EH (cell line): ENCODE results near the gene ZNF414.
A peak's percentile ranks its signal among the peaks of the same experiment; 100 is the strongest.
"Not testable (repeated sequence)": the region's sequence is repeated elsewhere in the genome, so short reads cannot be mapped to it uniquely, and the experiment has no call there.

ENCODE experiments used
- DNase-seq: peaks from one replicate; pipeline ENCODE4 v3.0.0-alpha.2; 2015; ENCODE audit warnings: low read depth

The ZNF414 gene

DNA sequence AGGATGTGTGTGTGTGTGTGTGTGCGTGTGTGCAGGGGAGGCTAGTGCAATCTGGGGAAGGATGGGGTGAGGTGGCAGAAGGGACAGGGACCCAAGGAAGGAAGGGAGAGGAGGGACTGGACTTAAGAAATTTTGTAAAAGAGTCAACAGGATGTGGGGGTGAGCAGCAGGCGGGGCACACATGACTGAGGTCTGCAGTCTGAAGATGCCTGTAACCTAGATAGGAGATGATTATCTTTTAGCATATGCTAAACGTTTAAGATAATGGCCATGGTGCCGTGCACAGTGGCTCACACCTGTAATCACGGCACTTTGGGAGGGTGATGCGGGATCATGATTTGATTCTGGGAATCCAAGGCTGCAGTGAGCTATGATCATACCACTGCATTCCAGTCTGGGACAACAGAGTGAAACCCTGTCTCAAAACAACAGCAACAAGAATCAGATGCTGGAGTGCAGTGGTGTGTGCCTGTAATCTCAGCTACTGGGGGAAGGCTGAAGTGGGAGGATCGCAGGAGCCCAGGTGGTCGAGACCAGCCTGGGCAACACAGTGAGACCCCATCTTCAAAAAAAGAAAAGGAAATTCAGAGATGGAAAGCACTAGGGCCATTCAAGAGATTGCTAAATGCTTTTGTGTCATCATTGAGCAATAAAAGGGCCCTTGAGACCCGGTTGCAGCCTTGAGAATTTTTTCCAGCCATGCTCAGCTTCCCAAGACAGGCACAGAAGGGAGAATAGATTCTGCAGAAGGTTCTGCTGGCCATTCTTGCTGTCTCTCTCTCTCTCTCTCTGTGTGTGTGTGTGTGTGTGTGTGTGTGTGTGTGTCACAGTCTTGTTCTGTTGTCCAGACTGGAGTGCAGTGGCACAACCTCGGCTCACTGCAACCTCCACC is 3.8 kb upstream of the ZNF414 start:
- DNase-seq: peak; percentile 49

DNA sequence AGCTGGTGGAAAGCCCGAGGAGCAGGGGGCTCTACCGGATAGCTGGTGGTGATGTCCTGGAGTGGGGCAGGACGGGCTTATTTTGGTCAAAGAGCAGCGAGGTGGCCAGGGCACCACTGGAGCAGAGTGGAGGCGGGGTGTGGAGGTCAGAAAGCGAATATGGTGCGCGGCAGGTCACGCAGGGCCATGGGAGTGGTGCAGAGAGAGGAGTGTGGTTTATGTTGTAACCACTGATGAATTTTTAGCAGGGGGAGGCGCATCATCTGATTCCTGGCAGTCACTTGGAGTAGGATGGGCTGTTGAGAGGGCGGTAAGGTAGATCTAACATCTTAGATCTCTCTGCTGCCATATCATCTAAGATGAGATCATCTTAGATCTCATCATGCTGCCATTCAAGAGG is 1.4 kb upstream of the ZNF414 start:
- DNase-seq: no peak

DNA sequence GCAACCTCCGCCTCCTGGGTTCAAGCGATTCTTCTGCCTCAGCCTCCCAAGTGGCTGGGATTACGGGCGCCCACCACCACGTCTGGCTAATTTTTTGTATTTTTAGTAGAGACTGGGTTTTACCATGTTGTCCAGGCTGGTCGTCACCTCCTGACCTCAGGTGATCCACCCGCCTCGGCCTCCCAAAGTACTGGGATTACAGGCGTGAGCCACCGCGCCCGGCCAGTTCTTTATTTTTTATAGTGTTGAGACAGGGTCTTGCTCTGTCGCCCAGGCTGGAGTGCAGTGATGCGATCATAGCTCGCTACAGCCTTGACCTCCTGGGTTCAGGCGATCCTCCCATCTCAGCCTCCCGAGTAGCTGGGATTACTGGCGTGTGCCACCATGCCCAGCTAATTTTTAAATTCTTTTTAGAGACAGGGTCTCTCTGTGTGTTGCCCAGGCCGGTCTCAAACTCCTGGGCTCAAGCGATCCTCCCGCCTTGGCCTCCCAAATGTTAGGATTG is 590 bp upstream of the ZNF414 start:
- not testable (repeated sequence) for DNase-seq

DNA sequence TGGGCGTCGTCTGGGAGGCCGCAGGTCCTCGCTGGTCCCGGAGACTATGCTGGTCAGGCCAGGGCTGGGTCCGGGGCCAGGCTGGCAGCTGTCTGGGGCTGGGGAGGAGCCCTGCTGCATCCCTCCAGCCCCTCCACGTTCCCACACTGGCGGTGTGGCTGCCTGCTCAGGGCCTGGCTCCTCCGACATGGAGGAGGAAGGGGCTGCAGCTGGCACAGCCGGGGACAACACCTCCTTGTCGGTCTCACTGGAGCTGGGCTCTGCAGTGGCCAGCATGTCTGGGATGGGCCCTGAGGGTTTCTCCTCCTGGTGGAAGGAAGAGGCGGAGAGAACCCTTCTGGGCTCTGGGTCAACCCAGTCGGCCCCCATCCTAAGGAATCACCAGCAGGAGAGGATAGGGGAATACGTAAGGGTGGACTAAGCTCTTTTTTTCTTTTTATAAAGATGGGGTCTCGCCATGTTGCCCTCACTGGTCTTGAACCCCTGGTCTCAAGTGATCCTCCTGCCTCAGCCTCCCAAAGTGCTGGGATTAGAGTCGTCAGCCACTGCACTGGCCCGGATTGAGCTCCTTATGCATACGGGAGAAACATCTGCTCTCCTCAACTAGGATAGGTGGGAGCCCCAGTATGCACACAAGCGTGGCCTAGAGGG is 806 bp downstream of the ZNF414 start:
- DNase-seq: peak; percentile 16

DNA sequence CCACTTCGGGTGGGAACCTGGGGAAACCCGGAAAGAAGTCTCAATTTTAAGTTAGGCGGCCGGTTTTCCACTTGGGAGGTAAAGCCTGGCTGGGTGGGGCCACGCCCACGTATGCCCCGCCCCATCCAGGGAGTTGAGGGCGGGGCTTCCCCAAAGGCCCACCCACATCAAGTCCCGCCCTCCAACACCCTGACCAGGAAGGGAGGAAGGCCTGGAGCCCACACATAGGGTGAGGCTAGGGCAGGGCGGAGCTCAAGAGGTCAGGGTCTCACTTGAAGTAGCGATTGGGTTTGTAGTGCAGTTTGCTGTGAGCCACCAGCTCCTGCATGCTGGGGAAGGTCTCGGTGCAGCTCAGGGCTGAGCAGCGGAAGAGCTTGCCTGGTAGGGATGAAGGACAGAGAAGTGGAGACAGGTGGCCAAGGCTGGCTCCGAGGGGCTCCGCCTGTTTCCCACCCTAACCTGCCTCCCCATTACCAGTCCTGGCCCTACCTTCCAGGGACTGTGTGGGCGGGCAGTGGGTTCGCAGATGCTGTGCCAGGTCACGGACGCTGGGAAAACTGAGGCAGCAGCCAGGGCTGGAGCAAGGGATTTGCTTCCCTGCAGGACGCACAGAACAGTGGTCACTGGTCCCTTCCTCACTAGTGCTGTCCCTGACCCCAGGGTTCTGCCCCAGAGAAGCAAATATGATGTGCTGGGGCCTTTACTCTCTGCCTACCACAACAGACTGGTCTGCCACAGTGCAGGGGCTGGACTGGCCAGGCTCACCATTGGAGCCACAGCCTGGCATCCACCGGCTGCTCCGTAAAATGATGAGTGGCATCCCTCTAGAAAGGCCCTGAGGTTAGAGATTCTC is 1.6 kb downstream of the ZNF414 start:
- peak; percentile 25 for DNase-seq

DNA sequence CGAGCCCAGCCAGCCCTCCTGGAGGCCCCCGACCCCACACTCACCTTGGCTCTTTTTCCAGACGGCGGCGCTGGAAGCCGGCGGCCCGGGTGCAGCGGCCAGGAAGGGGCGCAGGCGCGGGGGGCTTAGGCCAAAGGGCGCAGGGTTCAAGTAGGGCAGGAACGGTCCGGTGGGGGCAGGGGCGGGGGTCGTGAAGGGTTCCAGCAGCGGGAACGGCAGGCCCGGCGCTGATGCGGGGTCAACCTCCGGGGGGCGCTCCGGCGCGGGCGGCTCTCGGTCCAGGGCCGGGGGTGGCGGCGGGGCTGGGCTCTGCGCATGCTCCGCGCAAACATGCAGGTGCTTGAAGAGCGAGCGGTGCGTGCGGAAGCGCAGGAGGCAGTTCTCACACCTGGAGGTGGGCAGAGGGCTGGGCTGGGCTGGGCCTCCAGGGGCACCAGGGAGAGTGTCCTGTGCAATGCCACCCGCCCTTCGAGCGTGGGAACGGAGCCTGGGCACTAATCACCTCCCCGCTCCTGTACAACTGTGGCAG is 2.3 kb downstream of the ZNF414 start:
- no peak for DNase-seq

DNA sequence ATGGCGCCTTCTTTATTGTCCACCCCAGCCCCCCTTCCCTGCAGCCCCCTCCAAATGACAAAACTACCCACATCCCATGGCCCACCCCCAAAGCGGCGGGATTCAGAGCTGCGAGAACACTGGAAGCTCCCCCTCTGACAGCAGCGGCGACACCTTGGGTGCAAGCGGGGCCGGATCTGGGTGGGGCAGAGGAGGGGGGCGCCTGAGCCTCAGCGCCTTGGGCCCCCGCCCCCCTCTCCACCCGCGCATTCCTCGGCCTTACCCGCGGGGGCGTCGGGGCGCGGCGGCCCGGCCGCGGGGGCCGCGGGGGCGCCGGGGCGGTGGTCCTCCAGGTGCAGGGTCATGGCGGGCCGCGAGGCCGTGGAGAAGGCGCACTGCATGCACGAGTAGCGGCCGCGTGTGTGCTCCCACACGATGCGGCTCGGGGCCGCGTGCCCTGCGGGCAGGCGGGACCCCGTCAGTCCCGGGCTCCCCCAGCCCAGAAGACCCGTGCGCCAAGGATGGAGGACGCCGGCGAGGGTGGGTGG is 3.3 kb downstream of the ZNF414 start:
- DNase-seq: no peak

DNA sequence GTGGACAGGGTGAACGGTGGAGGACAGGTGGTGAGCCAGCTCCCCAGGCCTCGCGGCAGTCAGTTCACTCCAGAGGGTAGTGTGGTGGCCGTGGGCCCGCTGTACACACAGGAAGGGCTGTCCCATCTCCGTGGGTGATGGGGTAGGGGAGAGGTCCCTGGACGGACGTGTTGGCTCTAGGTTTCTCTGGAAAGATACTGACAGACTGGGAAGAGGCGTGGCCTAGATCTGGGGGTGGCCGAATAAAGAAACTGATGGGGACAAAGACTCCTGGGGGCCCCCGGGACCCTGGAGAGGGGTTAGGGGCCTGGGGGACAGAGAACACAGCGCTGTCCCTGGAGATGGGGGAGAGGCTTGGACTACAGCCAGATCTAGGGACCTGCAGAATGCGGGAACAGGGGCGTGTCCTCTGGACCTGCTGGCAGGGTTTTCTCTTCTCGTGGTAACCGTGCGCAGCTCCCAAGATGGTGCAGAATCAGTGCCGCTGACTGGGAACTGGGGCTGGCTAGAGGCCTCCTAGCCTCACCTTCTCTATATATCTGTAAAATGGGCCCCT is 7.5 kb downstream of the ZNF414 start:
- no peak for DNase-seq

DNA sequence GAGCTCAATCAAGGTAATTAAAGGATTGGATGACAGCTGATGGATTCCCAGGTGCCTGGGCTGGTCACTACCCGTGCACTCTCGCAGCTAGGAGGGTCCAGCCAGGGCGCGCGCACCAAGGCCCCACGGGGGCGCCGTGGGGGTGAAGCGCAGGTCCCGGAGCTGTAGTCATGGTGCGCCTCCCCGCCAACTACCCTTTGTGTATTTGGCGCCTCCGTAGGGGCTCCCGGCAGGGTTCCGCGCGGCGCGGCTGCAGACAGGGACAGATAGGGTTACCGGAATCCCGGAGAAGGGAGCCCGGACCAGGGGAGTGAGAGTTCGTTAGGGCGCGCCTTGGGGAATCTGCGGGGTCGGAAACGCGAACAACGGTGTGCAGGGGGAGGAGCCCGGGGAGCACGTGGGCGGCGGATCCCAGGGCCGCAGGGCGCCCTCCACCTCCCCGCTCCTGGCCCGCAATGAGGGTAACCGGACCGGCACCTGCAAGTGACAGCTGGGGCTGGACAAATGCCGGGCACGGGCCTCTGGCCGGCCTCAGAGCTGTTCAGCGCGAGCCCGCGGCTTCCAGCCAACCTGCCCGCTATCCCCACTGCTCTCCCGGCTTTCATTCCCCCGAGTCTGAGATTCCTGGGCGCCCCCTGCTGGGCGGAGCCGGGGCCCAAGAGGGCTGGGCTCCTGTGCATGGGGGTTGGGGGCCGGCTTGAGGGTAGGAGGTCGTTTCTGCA is 8.1 kb downstream of the ZNF414 start:
- peak; percentile 71 for DNase-seq

DNA sequence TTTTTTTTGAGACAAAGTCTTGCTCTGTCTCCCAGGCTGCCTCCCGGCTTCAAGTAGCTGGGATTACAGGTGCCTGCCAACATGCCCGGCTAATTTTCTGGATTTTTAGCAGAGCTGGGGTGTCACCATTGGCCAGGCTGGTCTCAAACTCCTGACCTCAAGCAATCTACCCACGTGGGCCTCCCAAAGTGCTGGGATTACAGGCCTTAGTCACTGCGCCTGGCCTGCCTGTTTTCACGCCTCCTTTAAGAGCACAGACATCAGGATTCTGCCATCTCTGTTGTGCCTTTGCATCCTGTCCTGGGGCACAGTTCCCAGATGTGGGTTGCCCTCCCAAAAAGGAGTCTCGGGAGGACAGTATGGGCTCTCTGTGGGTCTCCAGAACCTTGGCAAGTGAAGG is 9.0 kb downstream of the ZNF414 start:
- DNase-seq: no peak

DNA sequence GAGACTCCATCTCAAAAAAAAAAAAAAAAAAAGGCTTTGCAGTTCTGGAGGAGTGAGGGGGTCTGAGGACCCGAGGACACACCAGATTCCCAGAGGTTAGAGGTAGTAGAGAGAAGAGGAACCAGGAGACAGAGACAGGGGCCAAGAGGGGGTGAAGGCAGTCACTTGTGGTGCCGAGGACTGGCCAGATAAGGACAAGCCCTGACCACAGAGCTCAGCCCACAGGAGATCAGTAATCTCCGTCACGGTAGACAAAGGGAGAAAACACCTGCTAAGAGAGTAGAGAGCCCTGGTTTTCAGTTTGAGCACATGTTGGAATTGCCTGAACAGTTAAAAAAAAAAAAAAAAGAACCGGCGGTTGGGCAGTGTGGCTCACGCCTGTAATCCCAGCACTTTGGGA is 9.8 kb downstream of the ZNF414 start:
- no peak for DNase-seq

DNA sequence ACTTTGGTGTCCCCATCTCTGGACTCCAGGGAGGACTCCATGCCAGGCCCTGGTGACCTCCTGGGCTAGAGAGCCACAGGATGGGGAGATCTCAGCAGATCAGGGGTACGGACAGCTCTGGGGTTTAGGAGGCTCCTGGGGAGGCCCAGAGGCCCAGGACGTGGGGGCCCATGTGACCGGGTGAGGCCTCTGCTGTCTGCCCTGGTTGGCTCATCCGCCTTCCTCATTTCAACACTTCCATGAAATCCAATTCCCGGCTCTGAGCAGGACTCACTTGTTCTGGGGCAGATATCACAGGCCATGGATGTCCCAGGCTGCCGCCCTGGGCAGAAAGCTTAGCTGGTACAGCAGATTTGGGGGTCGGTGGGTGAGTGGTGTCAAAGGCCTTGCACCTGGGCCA is 10.5 kb downstream of the ZNF414 start:
- no peak for DNase-seq

DNA sequence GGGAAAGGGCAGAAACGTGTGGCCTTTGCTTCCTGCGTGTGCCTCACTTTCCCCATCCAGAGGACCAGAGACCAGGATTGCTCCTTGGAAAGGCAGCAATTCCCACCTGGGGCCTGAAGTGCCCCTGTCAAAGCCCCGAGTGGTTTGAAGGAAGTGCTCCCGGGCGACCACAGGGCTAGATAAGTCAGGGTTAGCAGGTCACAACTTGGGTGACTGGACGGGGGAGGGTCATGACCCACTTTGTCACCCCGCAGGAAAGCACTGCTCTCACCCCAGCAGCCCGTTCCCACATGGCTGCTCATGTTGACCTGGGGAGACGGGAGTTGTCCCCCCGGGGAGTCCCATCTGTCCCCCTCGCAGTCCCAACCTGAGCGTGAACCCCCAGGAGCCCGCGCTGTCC is 12.0 kb downstream of the ZNF414 start:
- DNase-seq: no peak

DNA sequence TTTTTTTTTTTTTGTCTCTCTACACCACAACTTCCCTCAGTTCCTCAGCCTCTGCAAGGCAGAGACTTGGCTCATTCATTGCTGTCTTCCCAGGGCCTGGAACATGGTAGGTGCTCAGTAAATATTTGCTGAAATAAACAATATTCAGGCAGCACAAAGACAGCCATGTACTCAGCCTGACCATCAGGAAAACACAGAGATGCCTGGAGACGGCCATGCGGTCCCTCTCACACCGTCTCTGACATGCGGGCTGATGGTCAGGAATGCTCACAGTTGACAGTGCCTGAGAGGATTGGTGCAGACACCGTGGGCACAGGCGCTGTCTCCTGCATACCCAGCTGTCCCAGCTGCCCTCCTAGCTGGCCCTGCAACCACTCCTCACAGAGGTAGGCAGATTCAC is 12.5 kb downstream of the ZNF414 start:
- no peak for DNase-seq

DNA sequence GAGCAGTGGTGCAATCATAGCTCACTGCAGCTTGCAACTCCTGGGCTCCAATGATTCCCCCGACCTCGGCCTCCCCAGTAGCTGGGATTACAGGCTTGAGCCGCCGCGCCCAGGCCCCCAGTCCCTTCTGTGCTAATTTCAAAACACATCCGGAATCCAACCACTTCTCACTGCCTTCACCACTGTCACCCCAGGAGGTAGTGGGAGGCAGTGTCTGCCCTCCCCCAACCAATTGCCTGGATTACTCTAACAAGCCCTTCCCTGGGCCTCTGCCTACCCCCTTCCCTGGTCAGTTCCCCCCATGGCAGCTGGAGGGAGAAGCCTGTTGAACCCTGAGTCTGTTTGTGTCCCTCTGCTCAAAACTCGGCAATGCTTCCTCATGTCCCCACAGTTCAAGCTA is 13.8 kb downstream of the ZNF414 start:
- no peak for DNase-seq

DNA sequence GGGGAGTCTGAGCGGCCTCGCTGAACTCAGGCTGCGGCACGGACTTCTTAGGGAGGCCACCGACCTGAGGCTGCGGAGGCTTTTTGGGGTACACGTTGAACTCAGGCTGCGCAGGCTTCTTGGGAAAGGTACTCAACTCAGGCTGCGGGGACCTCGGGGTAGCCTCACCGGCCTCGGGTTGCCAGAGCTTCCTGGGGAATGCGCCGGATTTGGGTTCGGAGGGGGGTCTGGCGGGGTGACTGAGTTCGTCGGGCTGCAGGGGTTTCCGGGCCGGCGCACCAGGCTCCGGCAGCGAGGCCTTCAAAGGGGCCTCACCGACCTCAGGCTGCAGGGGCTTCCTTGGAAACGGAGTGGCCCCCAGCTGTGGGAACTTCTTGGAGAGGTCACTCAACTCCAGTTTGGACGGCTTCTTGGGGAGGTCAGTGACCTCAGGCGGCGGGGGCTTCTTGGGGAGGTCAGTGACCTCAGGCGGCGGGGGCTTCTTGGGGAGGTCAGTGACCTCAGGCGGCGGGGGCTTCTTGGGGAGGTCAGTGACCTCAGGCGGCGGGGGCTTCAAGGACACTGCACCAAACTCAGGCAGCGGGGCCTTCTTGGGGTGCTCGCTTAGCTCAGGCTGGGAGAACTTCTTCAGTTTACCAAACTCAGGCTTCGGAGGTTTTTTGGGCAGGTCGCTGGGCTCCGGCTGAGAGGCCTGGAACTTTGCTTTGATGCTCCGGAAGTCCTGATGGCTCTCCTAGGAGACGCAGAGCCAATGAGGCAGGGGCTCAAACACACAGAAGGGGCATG is 14.7 kb downstream of the ZNF414 start:
- DNase-seq: no peak

DNA sequence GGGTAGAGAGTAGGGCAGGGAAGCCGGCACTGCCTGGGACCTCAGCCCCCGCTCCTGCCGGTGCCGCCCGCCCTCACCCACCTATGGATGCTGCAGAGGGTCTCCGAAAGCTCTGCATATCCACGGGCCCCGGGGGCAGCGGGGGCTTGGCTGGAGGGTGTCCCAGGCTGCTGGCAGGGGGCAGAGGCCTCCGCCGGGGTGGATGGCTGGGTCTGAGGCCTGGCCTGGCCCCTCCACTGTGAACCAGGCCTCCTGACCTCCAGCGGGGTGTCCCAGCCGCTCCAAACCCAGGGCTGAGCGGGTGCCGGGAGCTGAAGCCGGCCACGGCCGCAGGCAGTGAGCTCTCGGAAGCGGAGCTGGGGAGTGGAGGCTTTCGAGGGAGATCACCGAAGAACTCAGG is 15.7 kb downstream of the ZNF414 start:
- DNase-seq: no peak

DNA sequence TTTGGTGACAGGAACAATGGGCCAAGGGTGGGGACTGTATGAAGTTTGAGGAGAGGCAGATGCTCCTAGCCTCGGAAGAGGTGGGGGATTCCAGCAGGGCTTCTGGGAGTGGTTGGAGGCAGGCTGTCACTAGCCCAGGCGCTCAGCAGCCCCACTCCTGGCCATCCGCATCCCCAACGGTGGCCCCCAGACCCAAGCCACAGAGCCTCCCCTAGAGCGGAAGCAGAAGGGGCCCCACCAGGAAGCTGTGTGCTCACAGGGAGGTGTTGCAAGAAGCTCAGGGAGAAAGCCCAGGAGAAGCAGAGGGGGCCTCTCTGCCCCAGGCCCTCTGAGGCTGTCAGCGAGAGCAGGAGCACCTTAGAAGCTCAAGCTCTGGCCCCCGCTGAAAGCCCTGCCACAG is 19.8 kb downstream of the ZNF414 start:
- no peak for DNase-seq

DNA sequence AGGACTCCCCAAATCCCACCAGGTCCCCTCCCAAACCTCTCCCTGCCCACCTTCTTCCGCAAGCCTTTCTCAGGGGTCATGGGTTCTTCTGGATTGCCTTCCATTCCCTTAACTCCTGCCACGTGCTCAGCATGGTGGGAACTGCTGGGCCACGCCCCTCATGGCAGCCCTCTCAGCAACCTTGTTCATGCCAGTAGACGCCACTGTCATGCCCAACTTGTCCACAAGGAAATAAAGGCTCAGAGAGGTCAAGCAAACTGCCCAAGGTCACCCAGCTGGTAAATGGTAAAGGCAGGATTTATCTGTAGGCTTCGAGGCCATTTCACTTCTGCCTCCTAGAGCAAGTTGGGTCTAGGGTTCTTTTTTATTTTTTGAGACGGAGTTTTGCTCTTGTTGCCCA is 22.4 kb downstream of the ZNF414 start:
- no peak for DNase-seq

DNA sequence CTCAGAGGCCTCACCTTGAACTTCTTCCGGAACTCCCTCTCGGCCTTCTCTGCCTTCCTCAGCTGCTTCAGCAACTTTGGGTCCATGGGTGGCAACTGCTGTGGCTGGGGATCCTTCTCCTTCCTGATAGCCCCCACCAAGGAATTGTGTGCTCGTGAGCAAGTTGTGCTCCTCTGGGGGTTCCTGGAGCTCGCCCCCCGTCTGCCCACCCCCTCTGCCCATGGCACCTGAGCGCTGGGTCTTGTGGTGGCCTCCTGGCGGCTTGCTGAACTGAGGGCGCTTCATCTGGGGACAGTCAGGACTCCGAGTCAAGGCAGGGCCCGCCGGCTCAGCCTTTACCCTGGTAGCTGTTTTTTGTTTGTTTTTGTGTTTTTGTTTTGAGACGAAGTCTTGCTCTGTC is 23.1 kb downstream of the ZNF414 start:
- DNase-seq: no peak
